GM18508 (cell line): ENCODE results near the gene SYP.
"Not testable (repeated sequence)": the region's sequence is repeated elsewhere in the genome, so short reads cannot be mapped to it uniquely, and the experiment has no call there.

Experiments used
- ATAC-seq: cut with Tn5 transposase; IDR thresholded peaks from one replicate; pipeline ENCODE4 v1.9.1; 2021; ENCODE audit warnings: moderate number of reproducible peaks; ENCODE audit not compliant: insufficient read depth, unreplicated experiment

Gene SYP

DNA sequence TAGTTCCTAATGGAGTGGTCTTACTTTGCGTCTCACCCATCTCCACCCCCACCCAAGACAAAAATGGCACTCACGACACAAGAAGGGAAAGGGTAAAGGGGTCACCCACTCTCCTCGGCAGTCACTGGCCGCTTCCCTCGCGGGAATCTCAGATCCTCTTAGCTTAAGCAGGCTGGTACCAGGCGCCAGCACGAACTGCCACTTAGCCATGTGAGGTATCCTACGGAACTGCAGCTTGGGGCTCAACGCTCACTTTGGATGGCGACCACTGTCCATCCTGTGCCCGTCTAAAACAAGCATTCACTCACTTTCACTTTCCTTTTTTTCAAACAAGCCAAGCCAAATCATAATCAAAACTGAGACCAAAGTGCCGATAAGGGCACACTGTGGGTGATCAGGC is 52.1 kb downstream of the SYP start:
- ATAC-seq: no peak

DNA sequence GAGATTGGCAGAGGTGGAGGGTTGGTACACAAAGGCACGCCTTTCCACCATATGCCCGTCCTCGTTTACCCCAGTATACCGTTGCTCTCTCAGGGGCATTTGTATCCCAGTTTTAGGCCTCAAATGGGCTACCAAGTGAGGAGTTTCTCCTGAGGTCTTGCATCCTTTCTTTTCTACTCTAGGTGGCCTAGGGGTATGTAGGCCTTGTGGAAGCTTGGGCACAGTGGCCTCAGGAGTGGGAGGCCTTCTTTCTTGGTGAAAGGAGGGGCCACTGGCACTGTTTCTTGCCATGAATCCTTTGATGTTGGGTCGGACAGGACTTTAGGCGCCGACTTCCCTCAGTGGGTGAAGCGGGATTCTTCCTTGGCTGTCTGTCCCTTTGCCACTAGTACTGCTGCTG is 52.7 kb downstream of the SYP start:
- ATAC-seq: no peak

DNA sequence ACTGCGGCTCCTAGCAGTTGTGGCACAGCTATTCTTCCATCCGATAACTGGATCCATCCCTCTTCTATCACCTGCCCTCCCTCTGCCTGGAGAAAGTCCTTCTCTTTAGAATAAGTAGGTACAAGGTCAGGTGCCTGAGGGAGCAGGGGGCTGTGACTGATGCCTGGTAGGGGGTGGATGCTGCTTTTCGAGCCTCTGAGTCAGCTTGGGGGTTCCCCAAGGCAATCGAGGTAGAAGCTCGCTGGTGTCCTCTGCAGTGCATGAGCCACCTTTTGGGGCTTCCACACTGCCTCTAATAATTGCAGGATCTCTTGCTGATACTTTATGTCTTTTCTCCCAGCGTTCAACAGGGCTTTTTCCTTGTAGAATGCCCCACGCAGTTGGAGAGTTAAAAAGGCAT is 56.8 kb downstream of the SYP start:
- not testable (repeated sequence) for ATAC-seq

DNA sequence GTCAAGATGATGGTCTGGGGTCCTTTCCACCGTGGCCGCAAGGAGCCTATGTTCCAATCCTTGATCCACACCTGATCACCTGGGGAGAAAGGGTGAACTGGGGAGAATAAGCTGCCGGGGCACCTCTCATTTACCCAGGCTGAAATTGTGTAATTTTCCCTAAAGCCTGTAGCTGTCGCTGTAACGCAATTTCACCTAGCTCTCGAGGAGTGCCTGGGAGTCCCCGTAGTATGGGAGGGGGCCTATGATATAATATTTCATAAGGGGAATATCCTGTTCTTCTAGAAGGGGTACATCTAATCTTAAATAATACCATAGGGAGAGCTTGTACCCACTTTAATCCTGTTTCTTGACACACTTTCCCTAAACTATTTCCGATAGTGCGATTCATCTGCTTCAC is 57.7 kb downstream of the SYP start:
- ATAC-seq: not testable (repeated sequence)

DNA sequence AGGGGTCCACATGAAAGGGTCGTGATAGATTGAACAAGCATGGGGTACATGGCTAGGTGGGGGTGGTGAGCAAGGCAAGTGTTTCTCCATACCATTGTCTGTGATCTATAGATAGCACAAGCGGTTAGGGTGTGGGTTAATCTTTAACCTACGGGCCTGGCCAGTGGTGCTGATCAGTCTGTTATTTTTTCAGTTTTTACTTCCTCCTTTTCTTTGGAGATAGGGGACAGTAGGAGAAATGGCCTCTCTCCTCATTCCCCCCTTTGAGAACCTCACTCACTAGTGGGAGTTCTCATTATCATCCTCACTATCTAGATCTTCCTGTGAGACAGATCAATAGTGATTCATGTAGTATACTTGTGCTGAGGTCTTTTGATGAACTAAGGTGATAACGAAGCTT is 60.3 kb downstream of the SYP start:
- no peak for ATAC-seq
